H1 (cell line): ENCODE results near the gene OR2A14.

Source experiments
- CREB1 ChIP-seq: IDR thresholded peaks from 2 replicates; pipeline ENCODE4 v1.6.1; 2012; ENCODE audit warnings: inconsistent platforms
- EGR1 ChIP-seq: IDR thresholded peaks from 2 replicates; pipeline ENCODE4 v1.6.1; 2011; ENCODE audit warnings: low read depth, low read length, borderline replicate concordance
- EP300 ChIP-seq, 2 experiments: IDR thresholded peaks; 1 replicate in 1 of 2; 2 replicates in 1 of 2; pipeline ENCODE4 v1.6.1; 2011 to 2012; ENCODE audit warnings: low read depth in 2 of 2, low read length in 2 of 2, mild to moderate bottlenecking in 2 of 2, borderline replicate concordance in 1 of 2, inconsistent platforms in 1 of 2, moderate library complexity in 1 of 2
- EZH2 ChIP-seq: fragments of 200-600 bp; sonication (generic); IDR thresholded peaks from 2 replicates; pipeline ENCODE4 v1.7.1; 2012; ENCODE audit warnings: low read depth, mild to moderate bottlenecking, moderate library complexity, low read length, inconsistent platforms; ENCODE audit not compliant: severe bottlenecking
- GTF2F1 ChIP-seq: IDR thresholded peaks from 2 replicates; pipeline ENCODE4 v1.6.1; 2012; ENCODE audit warnings: low read depth, low read length, improper control_type of control experiment, borderline replicate concordance
- JUN ChIP-seq: IDR thresholded peaks from 2 replicates; pipeline ENCODE4 v1.6.1; 2011; ENCODE audit warnings: low read depth, mild to moderate bottlenecking, improper control_type of control experiment, low read length
- PHF8 ChIP-seq: fragments of 200-600 bp; sonication (generic); conservative IDR thresholded peaks from 2 replicates; pipeline ENCODE4 v1.7.1; 2012; ENCODE audit warnings: low read depth, mild to moderate bottlenecking, inconsistent platforms, low read length, moderate library complexity
- POLR2A ChIP-seq, 2 experiments: IDR thresholded peaks; 1 replicate in 1 of 2; 2 replicates in 1 of 2; pipeline ENCODE4 v1.6.1; 2011; ENCODE audit warnings: low read depth in 2 of 2, low read length in 2 of 2, mild to moderate bottlenecking in 2 of 2; ENCODE audit errors: control extremely low read depth in 1 of 2
- POLR2AphosphoS5 ChIP-seq: IDR thresholded peaks from 2 replicates; pipeline ENCODE4 v1.6.1; 2011; ENCODE audit warnings: low read depth, low read length
- RBBP5 ChIP-seq: IDR thresholded peaks from 2 replicates; pipeline ENCODE4 v1.7.1; 2012; ENCODE audit warnings: low read depth, mild to moderate bottlenecking, inconsistent platforms, low read length, moderate library complexity, borderline replicate concordance
- SP1 ChIP-seq: IDR thresholded peaks from 2 replicates; pipeline ENCODE4 v1.6.1; 2011; ENCODE audit warnings: low read depth, low read length
- TAF1 ChIP-seq: IDR thresholded peaks from 2 replicates; pipeline ENCODE4 v1.6.1; 2011; ENCODE audit warnings: mild to moderate bottlenecking, low read depth, low read length
- TF ChIP-seq, protein P1 (sequence below), 3 experiments: IDR thresholded peaks; 1 replicate in 2 of 3; 2 replicates in 1 of 3; pipeline versions ENCODE4 v1.5.1 to v1.6.1; 2011; ENCODE audit warnings: low read length in 3 of 3, mild to moderate bottlenecking in 3 of 3, inconsistent platforms in 2 of 3, low read depth in 1 of 3, moderate library complexity in 1 of 3; ENCODE audit not compliant: insufficient read depth in 1 of 3; ENCODE audit errors: control extremely low read depth in 1 of 3

DNA sequence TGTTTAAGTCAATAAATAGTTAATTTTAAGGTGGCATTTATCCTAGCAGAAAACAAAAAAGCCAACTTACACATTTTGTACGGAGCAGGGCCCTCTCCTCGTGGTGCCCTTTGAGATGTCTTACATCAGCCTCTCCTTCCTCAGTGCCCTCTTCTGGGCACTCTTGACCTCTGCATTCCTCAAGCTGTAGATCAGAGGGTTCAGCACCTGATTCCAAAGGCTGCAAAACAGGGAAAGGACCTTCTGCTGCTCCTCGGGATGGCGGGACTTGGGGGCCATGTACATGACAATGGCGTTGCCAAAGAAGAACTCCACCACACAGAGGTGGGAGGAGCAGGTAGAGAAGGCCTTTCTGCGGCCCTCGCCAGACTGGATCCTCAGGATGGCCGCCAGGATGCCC lies 4.6 kb upstream of the OR2A14 start:
- no peak for TF ChIP-seq EP300 (IDR thresholded peaks at IDR 0.05; ENCODE audit: borderline replicate concordance in 1 of 2, low read depth in 2 of 2, low read length in 2 of 2)
- no peak for TF ChIP-seq PHF8
- no peak for TF ChIP-seq POLR2A (IDR thresholded peaks at IDR 0.05; ENCODE audit: control extremely low read depth in 1 of 2, low read depth in 2 of 2, low read length in 2 of 2)
- TF ChIP-seq, protein P1, sequence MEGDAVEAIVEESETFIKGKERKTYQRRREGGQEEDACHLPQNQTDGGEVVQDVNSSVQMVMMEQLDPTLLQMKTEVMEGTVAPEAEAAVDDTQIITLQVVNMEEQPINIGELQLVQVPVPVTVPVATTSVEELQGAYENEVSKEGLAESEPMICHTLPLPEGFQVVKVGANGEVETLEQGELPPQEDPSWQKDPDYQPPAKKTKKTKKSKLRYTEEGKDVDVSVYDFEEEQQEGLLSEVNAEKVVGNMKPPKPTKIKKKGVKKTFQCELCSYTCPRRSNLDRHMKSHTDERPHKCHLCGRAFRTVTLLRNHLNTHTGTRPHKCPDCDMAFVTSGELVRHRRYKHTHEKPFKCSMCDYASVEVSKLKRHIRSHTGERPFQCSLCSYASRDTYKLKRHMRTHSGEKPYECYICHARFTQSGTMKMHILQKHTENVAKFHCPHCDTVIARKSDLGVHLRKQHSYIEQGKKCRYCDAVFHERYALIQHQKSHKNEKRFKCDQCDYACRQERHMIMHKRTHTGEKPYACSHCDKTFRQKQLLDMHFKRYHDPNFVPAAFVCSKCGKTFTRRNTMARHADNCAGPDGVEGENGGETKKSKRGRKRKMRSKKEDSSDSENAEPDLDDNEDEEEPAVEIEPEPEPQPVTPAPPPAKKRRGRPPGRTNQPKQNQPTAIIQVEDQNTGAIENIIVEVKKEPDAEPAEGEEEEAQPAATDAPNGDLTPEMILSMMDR (IDR thresholded peaks at IDR 0.05; ENCODE audit: control extremely low read depth in 1 of 3, insufficient read depth in 1 of 3, low read depth in 1 of 3, low read length in 3 of 3): peak in 1 of 3 experiments; percentile 27; a peak in 1 of 4 replicates
- TF ChIP-seq CREB1: no peak
- TF ChIP-seq SP1: no peak
- no peak for TF ChIP-seq EZH2
- TF ChIP-seq JUN: no peak
- TF ChIP-seq EGR1: no peak
- TF ChIP-seq RBBP5: no peak
- no peak for TF ChIP-seq TAF1
- TF ChIP-seq POLR2AphosphoS5: no peak
- no peak for TF ChIP-seq GTF2F1
